Smooth muscle cell of the pulmonary artery (primary cell): ENCODE results near the gene PA2G4. TPM values are rescaled to one million over a fixed set of nuclear protein-coding genes. Genes with fewer than 3 reads are reported as not detected.

Experiments used
- total RNA-seq: library from RNA; depleted of rRNA; stranded (reverse); fragments of >200 nt; gene quantifications from 2 replicates; pipeline ENCODE4 v1.2.3, GENCODE V29; 2014

Gene PA2G4
- 82.9 and 117 TPM in 2 replicates for total RNA-seq

DNA sequence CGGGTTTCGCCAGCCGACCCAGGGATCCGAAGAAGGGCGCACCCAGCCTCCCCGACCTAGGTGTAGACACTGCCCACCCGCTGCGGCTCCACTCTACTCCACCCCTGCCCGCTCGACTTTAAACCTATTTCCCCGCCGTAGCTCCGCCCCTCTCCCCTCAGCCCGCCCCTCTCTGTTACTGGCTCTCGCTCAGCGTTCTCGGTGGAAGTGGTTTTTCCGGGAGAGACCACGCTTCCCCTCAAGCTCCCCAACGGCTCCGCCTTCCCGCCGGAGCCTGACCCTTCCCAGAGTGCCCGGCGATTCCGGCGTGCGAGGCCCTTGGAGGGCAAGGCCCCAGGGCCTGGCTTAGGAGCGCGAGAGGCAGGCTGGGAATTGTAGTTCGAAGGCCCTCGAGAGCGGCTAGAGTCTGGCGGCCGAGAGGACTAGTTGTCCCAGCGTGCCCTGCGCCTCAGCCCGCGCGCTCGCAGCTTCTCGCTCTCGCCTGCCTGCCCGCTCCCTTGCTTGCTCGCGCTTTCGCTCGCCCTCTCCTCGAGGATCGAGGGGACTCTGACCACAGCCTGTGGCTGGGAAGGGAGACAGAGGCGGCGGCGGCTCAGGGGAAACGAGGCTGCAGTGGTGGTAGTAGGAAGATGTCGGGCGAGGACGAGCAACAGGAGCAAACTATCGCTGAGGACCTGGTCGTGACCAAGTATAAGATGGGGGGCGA is at the start of gene PA2G4:
Gene PA2G4, plus strand, starts transcription at position 451 of the 706 bp plus-strand sequence. Its CDS starts 179 bp downstream, at position 630.

DNA sequence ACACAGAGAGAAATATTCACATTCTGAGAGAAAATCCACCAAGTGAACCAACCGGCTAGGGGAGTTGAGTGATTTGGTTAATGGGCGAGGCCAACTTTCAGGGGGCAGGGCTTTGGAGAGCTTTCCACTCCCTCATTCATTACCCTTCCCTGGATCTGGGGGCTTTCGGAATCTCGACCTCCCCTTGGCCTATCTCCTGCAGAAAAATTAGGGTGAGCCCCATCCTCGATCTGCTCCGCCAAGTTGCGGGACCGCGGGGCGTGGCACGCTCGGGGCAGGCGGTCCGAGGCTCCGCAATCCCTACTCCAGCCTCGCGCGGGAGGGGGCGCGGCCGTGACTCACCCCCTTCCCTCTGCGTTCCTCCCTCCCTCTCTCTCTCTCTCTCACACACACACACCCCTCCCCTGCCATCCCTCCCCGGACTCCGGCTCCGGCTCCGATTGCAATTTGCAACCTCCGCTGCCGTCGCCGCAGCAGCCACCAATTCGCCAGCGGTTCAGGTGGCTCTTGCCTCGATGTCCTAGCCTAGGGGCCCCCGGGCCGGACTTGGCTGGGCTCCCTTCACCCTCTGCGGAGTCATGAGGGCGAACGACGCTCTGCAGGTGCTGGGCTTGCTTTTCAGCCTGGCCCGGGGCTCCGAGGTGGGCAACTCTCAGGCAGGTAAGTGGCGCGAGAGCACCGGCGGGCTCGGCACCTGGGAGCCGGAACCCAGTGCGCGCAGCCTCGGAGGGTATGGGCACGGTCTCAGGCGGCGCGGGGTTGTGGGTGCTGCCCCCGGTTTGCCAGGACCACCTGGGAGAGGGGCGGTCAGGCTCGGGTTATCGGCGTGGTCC is 24.4 kb upstream of the PA2G4 start, which contains the start of gene ERBB3:
Gene ERBB3, plus strand, starts transcription at position 443 of the 833 bp plus-strand sequence. Its CDS starts 136 bp downstream, at position 579.

DNA sequence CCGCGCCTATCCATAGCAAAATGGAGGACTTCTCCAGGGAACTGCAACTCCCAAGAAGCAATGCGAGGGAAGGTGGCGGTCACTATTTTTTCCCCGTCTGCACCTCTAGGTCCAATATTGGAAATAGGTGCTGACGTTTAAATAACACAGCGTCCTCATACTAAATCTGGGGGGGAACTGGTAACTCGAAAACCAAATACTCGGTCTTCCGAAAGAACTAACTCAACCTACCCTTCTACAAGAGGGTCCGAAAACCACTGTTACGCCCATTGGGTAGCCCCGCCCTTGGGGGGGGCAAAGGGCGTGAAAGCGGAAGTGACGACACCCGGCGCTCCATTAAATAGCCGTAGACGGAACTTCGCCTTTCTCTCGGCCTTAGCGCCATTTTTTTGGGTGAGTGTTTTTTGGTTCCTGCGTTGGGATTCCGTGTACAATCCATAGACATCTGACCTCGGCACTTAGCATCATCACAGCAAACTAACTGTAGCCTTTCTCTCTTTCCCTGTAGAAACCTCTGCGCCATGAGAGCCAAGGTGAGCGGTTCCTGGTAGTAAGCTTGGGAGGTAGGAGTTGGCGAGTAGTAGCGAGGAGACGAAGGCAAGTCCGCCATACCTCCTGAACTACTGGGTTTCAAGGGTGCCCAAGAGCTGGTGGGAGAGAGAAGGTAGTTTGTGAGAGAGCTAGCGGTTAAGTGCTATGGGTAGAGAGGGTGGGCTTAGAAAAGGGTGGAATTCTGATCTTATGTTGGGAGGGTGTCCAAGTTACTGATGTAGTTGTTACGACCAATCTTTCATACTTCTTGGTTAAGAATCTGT is 12.1 kb downstream of the PA2G4 start, which contains the start of gene RPL41:
Gene RPL41, plus strand, starts transcription at position 367 of the 815 bp plus-strand sequence.

GRCh38 chr12:56117778-56118687 is 13.7 kb downstream of the PA2G4 start, which contains the start of gene ZC3H10:
ZC3H10 (plus strand) TSS chr12:56118266; CDS start chr12:56120563, 2,297 bp downstream.

GRCh38 chr12:56127888-56128669 is 23.7 kb downstream of the PA2G4 start, which contains the start of gene ESYT1:
ESYT1 (plus strand) TSS chr12:56128267; CDS start chr12:56128320, 53 bp downstream.

GRCh38 chr12:56152132-56152755 is 47.9 kb downstream of the PA2G4 start, which contains the start of gene MYL6B:
MYL6B (plus strand) TSS chr12:56152587; CDS start chr12:56153919, 1,332 bp downstream.

GRCh38 chr12:56158029-56158925 is 53.9 kb downstream of the PA2G4 start, which contains the start of gene MYL6:
MYL6 (plus strand) TSS chr12:56158359; CDS start chr12:56158402, 43 bp downstream.

Other genes with a start within 250 kb of the PA2G4 start
- gene PYM1, start 176.7 kb upstream of the PA2G4 start, total RNA-seq = 18.1 and 19.2 TPM in 2 replicates
- gene DGKA, start 173.4 kb upstream of the PA2G4 start, total RNA-seq = 62.4 and 86.8 TPM in 2 replicates
- gene PMEL, start 138.5 kb upstream of the PA2G4 start, total RNA-seq = 0.65 and 0.76 TPM in 2 replicates
- gene CDK2, start 137.7 kb upstream of the PA2G4 start, total RNA-seq = 8.9 and 20.2 TPM in 2 replicates
- gene RAB5B, start 130.5 kb upstream of the PA2G4 start, total RNA-seq = 64.1 and 80.2 TPM in 2 replicates
- gene SUOX, start 107.3 kb upstream of the PA2G4 start, total RNA-seq = 12.6 and 13.0 TPM in 2 replicates
- gene IKZF4, start 83.5 kb upstream of the PA2G4 start, total RNA-seq = 2.4 and 2.7 TPM in 2 replicates
- 30.0 and 59.0 TPM in 2 replicates for gene RPS26, start 62.6 kb upstream of the PA2G4 start, total RNA-seq
- gene ERBB3, start 24.4 kb upstream of the PA2G4 start, total RNA-seq = 0.10 and 0.52 TPM in 2 replicates
- gene RPL41, start 12.1 kb downstream of the PA2G4 start, total RNA-seq = 1,763 and 2,202 TPM in 2 replicates
- 5.3 and 5.5 TPM in 2 replicates for gene ZC3H10, start 13.7 kb downstream of the PA2G4 start, total RNA-seq
- gene ESYT1, start 23.7 kb downstream of the PA2G4 start, total RNA-seq = 237 and 257 TPM in 2 replicates
- 56.4 and 58.6 TPM in 2 replicates for gene MYL6B, start 48.0 kb downstream of the PA2G4 start, total RNA-seq
- 850 and 1,190 TPM in 2 replicates for gene MYL6, start 53.8 kb downstream of the PA2G4 start, total RNA-seq
- gene SMARCC2, start 84.9 kb downstream of the PA2G4 start, total RNA-seq = 55.4 and 57.7 TPM in 2 replicates
- gene RNF41, start 117.4 kb downstream of the PA2G4 start, total RNA-seq = 154 and 182 TPM in 2 replicates
- 25.4 TPM in 2 replicates for gene NABP2, start 119.8 kb downstream of the PA2G4 start, total RNA-seq
- 0.20 and 0.40 TPM in 2 replicates for gene SLC39A5, start 125.5 kb downstream of the PA2G4 start, total RNA-seq
- gene ANKRD52, start 153.8 kb downstream of the PA2G4 start, total RNA-seq = 30.0 and 41.4 TPM in 2 replicates
- 6.3 and 8.2 TPM in 2 replicates for gene COQ10A, start 162.4 kb downstream of the PA2G4 start, total RNA-seq
- gene CS, start 195.8 kb downstream of the PA2G4 start, total RNA-seq = 133 and 159 TPM in 2 replicates
- gene CNPY2, start 211.4 kb downstream of the PA2G4 start, total RNA-seq = 58.6 and 100 TPM in 2 replicates
- gene PAN2, start 229.4 kb downstream of the PA2G4 start, total RNA-seq = 27.6 and 30.9 TPM in 2 replicates
- gene IL23A, start 234.3 kb downstream of the PA2G4 start, total RNA-seq = not detected in 2 replicates